D341Med (cell line): ENCODE results near the gene TENM4.

Experiments
- DNase-seq: peaks from one replicate; pipeline ENCODE4 v3.0.0; 2012; ENCODE audit warnings: low spot score

The TENM4 gene

GRCh38 chr11:78786086-78786485 is 654.7 kb downstream of the TENM4 start:
- DNase-seq: no peak

- no peak for DNase-seq
These were observed 656.3 kb downstream of the TENM4 start for GRCh38 chr11:78784321-78785061.

- DNase-seq: no peak
These were observed 657.0 kb downstream of the TENM4 start for GRCh38 chr11:78783846-78784245.

- DNase-seq: no peak
These were observed 657.5 kb downstream of the TENM4 start for GRCh38 chr11:78783301-78783700.

GRCh38 chr11:78782725-78783124 is 658.1 kb downstream of the TENM4 start:
- DNase-seq: no peak

- DNase-seq: no peak
These were observed 659.9 kb downstream of the TENM4 start for GRCh38 chr11:78780889-78781288.

- no peak for DNase-seq
These were observed 667.3 kb downstream of the TENM4 start for GRCh38 chr11:78773492-78773891.

- no peak for DNase-seq
These were observed 667.8 kb downstream of the TENM4 start for GRCh38 chr11:78773077-78773476.

- no peak for DNase-seq
These were observed 668.6 kb downstream of the TENM4 start for GRCh38 chr11:78772186-78772585.

- DNase-seq: no peak
These were observed 669.9 kb downstream of the TENM4 start for GRCh38 chr11:78770931-78771330.

GRCh38 chr11:78768971-78769370 is 671.9 kb downstream of the TENM4 start:
- DNase-seq: no peak

GRCh38 chr11:78768345-78768744 is 672.5 kb downstream of the TENM4 start:
- DNase-seq: no peak

GRCh38 chr11:78767027-78767932 is 673.5 kb downstream of the TENM4 start:
- DNase-seq: no peak

- DNase-seq: no peak
These were observed 675.9 kb downstream of the TENM4 start for GRCh38 chr11:78764946-78765345.

- DNase-seq: no peak
These were observed 677.2 kb downstream of the TENM4 start for GRCh38 chr11:78763664-78764063.

GRCh38 chr11:78762105-78762504 is 678.7 kb downstream of the TENM4 start:
- no peak for DNase-seq

- DNase-seq: no peak
These were observed 681.8 kb downstream of the TENM4 start for GRCh38 chr11:78759071-78759470.

- no peak for DNase-seq
These were observed 687.5 kb downstream of the TENM4 start for GRCh38 chr11:78753297-78753696.

- no peak for DNase-seq
These were observed 688.3 kb downstream of the TENM4 start for GRCh38 chr11:78752494-78752893.

GRCh38 chr11:78748918-78749690 is 691.7 kb downstream of the TENM4 start:
- DNase-seq: no peak

- no peak for DNase-seq
These were observed 695.9 kb downstream of the TENM4 start for GRCh38 chr11:78744949-78745348.

- no peak for DNase-seq
These were observed 696.6 kb downstream of the TENM4 start for GRCh38 chr11:78744202-78744601.
